OCI-LY1 (cell line): ENCODE results near the gene ZNF415.

Experiments
- H2AFZ ChIP-seq: fragments of 200-600 bp; sonication (generic), shearing (Covaris generic); 2 replicates; pipeline ENCODE4 v1.6.0; 2014; ENCODE audit warnings: antibody characterized with exemption, mild to moderate bottlenecking, low read length
- H3F3A ChIP-seq: fragments of 200-600 bp; sonication (generic), shearing (Covaris generic); 2 replicates; pipeline ENCODE4 v1.6.0; 2014; ENCODE audit warnings: mild to moderate bottlenecking, antibody characterized with exemption, low read length, moderate library complexity; ENCODE audit not compliant: insufficient read depth
- H3K27ac ChIP-seq: fragments of 200-600 bp; sonication (generic); 2 replicates; pipeline ENCODE4 v1.5.1; 2014; ENCODE audit warnings: low read length, mixed run types, mild to moderate bottlenecking, low read depth; ENCODE audit not compliant: poor library complexity, severe bottlenecking
- H3K27me3 ChIP-seq: fragments of 200-600 bp; sonication (generic); 2 replicates; pipeline ENCODE4 v1.6.0; 2014; ENCODE audit warnings: antibody characterized with exemption, mild to moderate bottlenecking, low read length, moderate library complexity; ENCODE audit not compliant: insufficient read depth
- H3K36me3 ChIP-seq: fragments of 200-600 bp; sonication (generic); 2 replicates; pipeline ENCODE4 v1.6.1; 2014; ENCODE audit warnings: mild to moderate bottlenecking, antibody characterized with exemption, low read length, moderate library complexity, mixed read lengths; ENCODE audit not compliant: insufficient read depth
- H3K4me1 ChIP-seq: fragments of 200-600 bp; sonication (generic); 2 replicates; pipeline ENCODE4 v1.5.1; 2014; ENCODE audit warnings: mild to moderate bottlenecking, low read length, moderate library complexity; ENCODE audit not compliant: insufficient read depth, severe bottlenecking
- H3K4me2 ChIP-seq: fragments of 200-600 bp; sonication (generic), shearing (Covaris generic); 2 replicates; pipeline ENCODE4 v1.6.1; 2014; ENCODE audit warnings: low read length
- H3K4me3 ChIP-seq: fragments of 200-600 bp; sonication (generic); 2 replicates; pipeline ENCODE4 v1.5.1; 2014; ENCODE audit warnings: low read length, low read depth, mild to moderate bottlenecking, mixed read lengths; ENCODE audit not compliant: poor library complexity, severe bottlenecking
- H3K79me2 ChIP-seq: fragments of 200-600 bp; shearing (Covaris generic); 2 replicates; pipeline ENCODE4 v1.6.1; 2016; ENCODE audit warnings: mixed run types, low read length, mixed read lengths; ENCODE audit not compliant: insufficient read depth
- H3K9ac ChIP-seq: fragments of 200-600 bp; sonication (generic), shearing (Covaris generic); 2 replicates; pipeline ENCODE4 v1.6.1; 2014; ENCODE audit warnings: mild to moderate bottlenecking, low read length, mixed read lengths
- H3K9me2 ChIP-seq: fragments of 200-600 bp; sonication (generic), shearing (Covaris generic); 2 replicates; pipeline ENCODE4 v1.6.1; 2014; ENCODE audit warnings: low read depth, mild to moderate bottlenecking, low read length, mixed read lengths
- H3K9me3 ChIP-seq: fragments of 200-600 bp; shearing (Covaris generic); 2 replicates; pipeline ENCODE4 v1.6.1; 2014; ENCODE audit warnings: low read length, mixed read lengths
- H4K20me1 ChIP-seq: fragments of 200-600 bp; sonication (generic), shearing (Covaris generic); 2 replicates; pipeline ENCODE4 v1.6.0; 2016; ENCODE audit warnings: mild to moderate bottlenecking, low read length; ENCODE audit not compliant: insufficient read depth
- EZH2 ChIP-seq: fragments of 200-600 bp; sonication (generic), shearing (Covaris generic); IDR thresholded peaks from 2 replicates; pipeline ENCODE4 v1.8.0; 2017; ENCODE audit warnings: borderline replicate concordance, mixed run types, mild to moderate bottlenecking, antibody characterized with exemption, low read length, moderate library complexity, mixed read lengths
- TF ChIP-seq, protein P1 (sequence below): fragments of 200-600 bp; sonication (generic), shearing (Covaris generic); IDR thresholded peaks from 2 replicates; pipeline ENCODE4 v1.5.1; 2017; ENCODE audit warnings: mild to moderate bottlenecking, antibody characterized with exemption, low read length, moderate library complexity, mixed read lengths

The ZNF415 gene

DNA sequence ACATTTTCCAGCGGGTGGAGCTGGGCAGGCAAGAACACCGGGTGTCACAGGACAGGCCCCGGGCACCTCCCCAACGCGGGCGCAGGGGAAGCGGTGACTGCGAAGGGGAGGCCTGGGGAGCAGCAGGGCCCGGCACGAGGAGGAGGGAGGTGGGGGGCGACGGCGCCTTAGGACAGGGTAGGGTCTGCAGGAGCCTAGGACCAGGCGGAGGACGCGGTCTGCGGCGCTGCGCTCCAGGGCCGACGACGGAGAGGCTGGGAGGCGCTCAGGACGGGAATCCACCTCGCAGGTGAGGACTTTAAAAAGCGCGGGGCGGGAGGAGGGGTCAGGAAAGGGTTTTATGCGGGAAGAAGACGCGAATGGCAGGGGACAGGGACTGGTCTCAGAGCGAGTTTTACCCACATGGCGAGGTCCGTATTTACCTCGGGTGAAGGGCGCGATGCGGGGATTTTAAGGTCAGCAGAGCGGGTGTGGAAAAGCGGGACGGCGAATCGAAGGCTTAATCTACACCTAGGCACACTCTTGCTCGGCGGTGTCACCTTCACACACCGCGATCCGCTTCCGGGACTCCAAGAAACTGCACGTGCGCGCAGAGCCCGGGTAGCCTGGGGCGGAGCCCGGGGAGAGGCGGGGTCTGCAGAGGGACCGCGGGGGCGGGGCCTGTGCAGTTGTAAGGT is 74.7 kb downstream of the ZNF415 start:
- Histone ChIP-seq H3K27ac (no peak overlapping the region), H4K20me1 (no peaks in the 10 kb centered on the region), H3K9ac (no peak overlapping the region), H3K9me3 (peaks cover 10% of the 10 kb centered on the region), H2AFZ (no peak overlapping the region), H3K4me2 (no peak overlapping the region), H3K9me2 (no peaks in the 10 kb centered on the region), H3K27me3 (no peaks in the 10 kb centered on the region), H3F3A (no peaks in the 10 kb centered on the region), H3K36me3 (no peaks in the 10 kb centered on the region), H3K4me1 (no peaks in the 10 kb centered on the region), H3K79me2 (no peaks in the 10 kb centered on the region), H3K4me3 (no peak overlapping the region)
- TF ChIP-seq, protein P1, sequence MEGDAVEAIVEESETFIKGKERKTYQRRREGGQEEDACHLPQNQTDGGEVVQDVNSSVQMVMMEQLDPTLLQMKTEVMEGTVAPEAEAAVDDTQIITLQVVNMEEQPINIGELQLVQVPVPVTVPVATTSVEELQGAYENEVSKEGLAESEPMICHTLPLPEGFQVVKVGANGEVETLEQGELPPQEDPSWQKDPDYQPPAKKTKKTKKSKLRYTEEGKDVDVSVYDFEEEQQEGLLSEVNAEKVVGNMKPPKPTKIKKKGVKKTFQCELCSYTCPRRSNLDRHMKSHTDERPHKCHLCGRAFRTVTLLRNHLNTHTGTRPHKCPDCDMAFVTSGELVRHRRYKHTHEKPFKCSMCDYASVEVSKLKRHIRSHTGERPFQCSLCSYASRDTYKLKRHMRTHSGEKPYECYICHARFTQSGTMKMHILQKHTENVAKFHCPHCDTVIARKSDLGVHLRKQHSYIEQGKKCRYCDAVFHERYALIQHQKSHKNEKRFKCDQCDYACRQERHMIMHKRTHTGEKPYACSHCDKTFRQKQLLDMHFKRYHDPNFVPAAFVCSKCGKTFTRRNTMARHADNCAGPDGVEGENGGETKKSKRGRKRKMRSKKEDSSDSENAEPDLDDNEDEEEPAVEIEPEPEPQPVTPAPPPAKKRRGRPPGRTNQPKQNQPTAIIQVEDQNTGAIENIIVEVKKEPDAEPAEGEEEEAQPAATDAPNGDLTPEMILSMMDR = no peak
- no peak for TF ChIP-seq EZH2
